Stimulated activated CD8-positive, alpha-beta memory T cell treated with anti-CD3 and anti-CD28 coated beads, Interleukin-7, amount 100 ng/mL, for 48 hours (primary cell): ENCODE results near the gene THSD7B.
"Not testable (repeated sequence)": the region's sequence is repeated elsewhere in the genome, so short reads cannot be mapped to it uniquely, and the experiment has no call there.

ENCODE experiments used
- DNase-seq, 2 donors: peaks; one replicate each; pipeline ENCODE4 v3.0.0-alpha.2; 2020; ENCODE audit warnings: low read depth in 1 of 2; ENCODE audit errors: extremely low read depth in 1 of 2

Gene THSD7B

GRCh38 chr2:137674991-137675390 lies 909.6 kb downstream of the THSD7B start:
- no peak for DNase-seq

- no peak for DNase-seq
These were observed 910.4 kb downstream of the THSD7B start for GRCh38 chr2:137675584-137676327.

GRCh38 chr2:137676346-137676745 lies 911.0 kb downstream of the THSD7B start:
- no peak for DNase-seq

GRCh38 chr2:137677466-137677865 lies 912.1 kb downstream of the THSD7B start:
- DNase-seq: no peak

DNA sequence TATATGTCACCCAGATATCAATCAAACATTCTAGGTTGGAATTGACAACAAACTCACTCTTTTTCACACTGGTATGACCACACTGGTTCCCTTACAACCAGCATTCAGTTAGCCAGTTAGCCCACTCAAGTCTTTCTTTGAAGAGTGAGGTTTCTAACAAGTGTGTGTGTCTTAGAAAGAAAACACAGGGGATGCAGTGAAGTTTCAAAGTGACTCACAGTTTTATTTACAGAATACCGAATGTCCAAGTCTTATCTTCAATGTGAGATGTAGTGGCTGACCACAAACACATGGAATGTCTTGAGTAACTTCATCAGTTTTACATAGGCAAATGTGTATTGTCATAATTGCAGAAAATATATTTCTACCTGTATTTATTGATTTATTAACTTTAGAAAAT lies 924.2 kb downstream of the THSD7B start:
- DNase-seq: no peak

DNA sequence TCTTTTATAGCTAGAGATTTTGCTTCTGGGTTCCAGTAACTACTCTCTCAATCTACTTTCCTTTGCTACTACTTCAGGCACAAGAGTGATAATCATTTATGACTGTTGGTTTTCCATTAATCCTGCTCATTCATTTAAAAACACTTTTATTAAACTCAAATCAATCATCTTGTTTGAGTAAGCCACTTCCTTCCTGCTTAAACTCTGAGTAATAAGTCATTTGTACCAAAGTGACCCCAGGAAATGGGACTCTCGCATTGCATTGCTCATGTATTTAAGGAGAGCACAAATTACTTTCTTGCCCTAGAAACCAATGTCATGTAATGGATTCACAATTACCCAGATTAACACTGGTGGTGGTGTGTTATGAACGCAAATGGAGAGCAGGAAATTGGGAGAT lies 928.2 kb downstream of the THSD7B start:
- DNase-seq: no peak

GRCh38 chr2:137696916-137697315 lies 931.6 kb downstream of the THSD7B start:
- DNase-seq: no peak

DNA sequence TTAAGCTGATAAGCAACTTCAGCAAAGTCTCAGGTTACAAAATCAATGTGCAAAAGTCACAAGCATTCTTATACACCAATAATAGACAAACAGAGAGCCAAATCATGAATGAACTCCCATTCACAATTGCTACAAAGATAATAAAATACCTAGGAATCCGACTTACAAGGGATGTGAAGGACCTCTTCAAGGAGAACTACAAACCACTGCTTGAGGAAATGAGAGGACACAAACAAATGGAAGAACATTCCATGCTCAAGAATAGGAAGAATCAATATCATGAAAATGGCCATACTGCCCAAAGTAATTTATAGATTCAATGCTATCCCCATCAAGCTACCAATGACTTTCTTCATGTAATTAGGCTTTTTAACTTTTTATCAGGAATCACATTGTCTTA lies 934.9 kb downstream of the THSD7B start:
- DNase-seq: not testable (repeated sequence)

GRCh38 chr2:137700681-137701080 lies 935.3 kb downstream of the THSD7B start:
- DNase-seq: no peak

DNA sequence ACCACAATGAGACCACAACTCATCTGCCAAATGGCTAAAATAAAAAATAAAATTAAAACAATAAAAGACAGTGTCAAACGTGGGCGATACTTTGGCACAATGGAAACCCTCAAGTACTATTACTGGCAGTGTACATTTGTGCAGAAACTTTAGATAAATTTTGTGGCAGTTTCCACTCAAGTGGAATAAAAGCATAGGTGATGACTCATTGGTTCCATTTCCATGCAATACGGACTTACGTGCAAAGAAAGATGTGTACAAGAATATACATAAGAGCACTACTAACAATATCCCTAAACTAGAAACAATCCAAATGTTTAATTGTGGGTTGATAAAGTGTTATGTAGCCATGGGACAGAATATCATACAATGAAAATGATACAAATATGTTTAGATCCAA lies 940.0 kb downstream of the THSD7B start:
- DNase-seq: no peak

DNA sequence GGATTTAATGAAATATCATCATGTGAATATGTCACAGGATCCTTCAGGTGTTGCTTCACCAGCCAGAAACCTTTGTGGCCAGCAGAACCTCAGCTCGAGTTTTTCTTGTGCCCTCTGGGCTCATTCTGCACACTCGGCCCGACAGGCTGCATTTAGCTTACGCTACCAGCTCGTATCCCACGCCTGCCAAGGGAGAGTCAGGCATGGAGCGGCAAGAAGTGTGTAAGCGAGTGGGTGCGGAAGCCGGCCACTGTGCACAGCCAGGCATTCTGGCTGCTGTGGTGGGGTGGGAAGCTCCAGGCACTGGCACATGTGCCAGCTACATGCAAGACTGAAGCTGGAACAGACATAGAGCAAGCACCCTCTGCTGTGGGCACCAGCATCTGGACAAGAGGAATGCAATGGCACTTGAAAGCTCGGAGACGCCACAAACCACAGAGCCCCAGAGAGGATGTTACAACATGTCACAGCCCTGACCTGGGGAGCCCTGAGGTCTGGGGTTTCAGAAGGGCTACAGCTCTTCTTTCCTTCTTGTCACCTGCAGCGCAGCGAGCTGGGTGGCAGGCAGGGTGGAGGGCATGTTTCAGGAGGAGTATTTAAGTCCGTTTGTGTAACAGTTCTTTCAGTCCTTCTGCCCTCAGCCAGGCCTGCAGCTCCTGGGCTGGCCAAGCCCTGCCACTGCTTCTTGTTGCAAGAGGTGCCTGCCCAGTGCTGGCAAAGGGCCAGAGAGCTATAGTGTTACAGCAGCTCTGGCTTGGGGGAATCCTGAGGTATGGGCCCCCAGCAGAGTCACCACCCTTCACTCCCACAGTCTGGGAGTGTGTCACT lies 941.7 kb downstream of the THSD7B start:
- no peak for DNase-seq

GRCh38 chr2:137708311-137708710 lies 943.0 kb downstream of the THSD7B start:
- no peak for DNase-seq

DNA sequence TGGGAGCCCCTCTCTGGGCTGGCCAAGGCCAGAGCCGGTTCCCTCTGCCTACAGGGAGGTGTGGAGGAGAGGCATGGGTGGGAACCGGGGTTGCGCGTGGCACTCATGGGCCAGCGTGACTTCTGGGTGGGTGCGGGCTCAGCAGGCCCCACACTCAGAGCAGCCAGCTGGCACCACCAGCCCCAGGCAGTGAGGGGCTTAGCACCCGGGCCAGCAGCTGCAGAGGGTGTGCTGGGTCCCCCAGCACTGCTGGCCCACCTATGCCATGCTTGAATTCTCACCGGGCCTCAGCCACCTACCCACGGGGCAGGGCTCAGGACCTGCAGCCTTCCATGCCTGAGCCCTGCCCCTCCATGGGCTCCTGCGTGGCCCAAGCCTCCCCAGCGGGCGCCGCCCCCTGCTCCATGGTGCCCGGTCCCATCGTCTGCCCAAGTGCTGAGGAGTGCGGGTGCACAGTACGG lies 950.4 kb downstream of the THSD7B start:
- no peak for DNase-seq

GRCh38 chr2:137718786-137719185 lies 953.4 kb downstream of the THSD7B start:
- no peak for DNase-seq

DNA sequence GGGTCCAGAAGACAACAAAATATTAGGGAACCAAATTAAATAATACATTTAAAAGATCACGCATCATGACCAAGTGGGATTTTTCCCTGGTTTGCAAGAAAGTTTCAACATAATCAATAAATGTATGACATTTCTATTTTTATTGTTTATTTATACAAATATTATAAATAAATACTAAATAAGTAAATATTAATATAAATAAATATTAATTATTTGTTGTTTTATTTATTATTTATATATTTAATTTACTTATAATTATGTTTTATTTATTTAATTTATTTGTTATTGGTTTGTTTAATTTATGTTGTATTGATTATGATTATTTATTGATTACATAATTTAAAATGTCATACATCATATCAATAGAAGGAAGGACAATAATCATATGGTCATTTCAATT lies 956.4 kb downstream of the THSD7B start:
- no peak for DNase-seq

DNA sequence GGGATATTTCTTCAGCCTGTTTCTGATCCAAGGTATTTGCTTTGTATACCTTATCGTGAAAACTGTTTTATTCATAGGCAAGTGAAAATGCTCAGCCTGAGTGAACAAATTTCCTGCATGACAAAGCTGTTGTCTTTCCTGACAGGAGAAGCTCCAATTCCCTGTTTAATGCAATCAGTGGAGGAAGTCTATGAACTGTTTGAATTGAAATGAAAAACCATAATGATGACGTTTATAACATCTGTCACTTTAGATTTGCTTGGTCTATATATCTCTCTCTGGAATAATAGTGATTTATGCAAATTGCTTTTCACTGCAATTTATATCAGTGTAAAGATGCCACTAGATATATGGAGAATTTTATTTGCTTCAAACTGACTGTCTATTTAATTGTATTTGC lies 959.6 kb downstream of the THSD7B start:
- no peak for DNase-seq
